Glutamatergic neuron (in vitro differentiated cells): ENCODE results near the gene MAN2A1. TPM values are rescaled to one million over a fixed set of nuclear protein-coding genes. Genes with fewer than 3 reads are reported as not detected.

ENCODE experiments used
- DNase-seq: peaks from one replicate; pipeline ENCODE4 v3.0.0; 2022
- H3K27ac Mint-ChIP-seq: one replicate; pipeline ENCODE4 v1.8.0; 2020; ENCODE audit warnings: mild to moderate bottlenecking, mixed read lengths, inconsistent platforms; ENCODE audit not compliant: unreplicated experiment
- H3K27me3 Mint-ChIP-seq: one replicate; pipeline ENCODE4 v1.8.0; 2020; ENCODE audit warnings: mild to moderate bottlenecking, moderate library complexity, mixed read lengths, inconsistent platforms; ENCODE audit not compliant: unreplicated experiment
- H3K36me3 Mint-ChIP-seq: one replicate; pipeline ENCODE4 v1.8.0; 2020; ENCODE audit warnings: mild to moderate bottlenecking, mixed read lengths, inconsistent platforms; ENCODE audit not compliant: unreplicated experiment
- H3K4me1 Mint-ChIP-seq: one replicate; pipeline ENCODE4 v1.8.0; 2020; ENCODE audit warnings: mild to moderate bottlenecking, low read depth, mixed read lengths, inconsistent platforms; ENCODE audit not compliant: unreplicated experiment
- H3K4me3 Mint-ChIP-seq: one replicate; pipeline ENCODE4 v1.8.0; 2020; ENCODE audit warnings: mild to moderate bottlenecking, mixed read lengths, inconsistent platforms; ENCODE audit not compliant: unreplicated experiment
- H3K9me3 Mint-ChIP-seq: one replicate; pipeline ENCODE4 v1.8.0; 2020; ENCODE audit warnings: mild to moderate bottlenecking, moderate library complexity, mixed read lengths, inconsistent platforms; ENCODE audit not compliant: unreplicated experiment
- total RNA-seq: library from RNA; stranded (reverse); fragmentation: NEBNext Ultra II Directional; extraction: Animal tissue kit (Norgen Biotek cat#: 25700); gene quantifications from one replicate; pipeline ENCODE4 v1.2.1, GENCODE V29; 2021; ENCODE audit not compliant: unreplicated experiment
- TF ChIP-seq, protein P1 (sequence below): fragments of 200-600 bp; sonication (generic); IDR thresholded peaks from one replicate; pipeline ENCODE4 v1.5.0; 2021; ENCODE audit not compliant: partially characterized antibody, unreplicated experiment

The MAN2A1 gene
- total RNA-seq, 1 donor from 2014 or later, result 90.8 TPM

DNA sequence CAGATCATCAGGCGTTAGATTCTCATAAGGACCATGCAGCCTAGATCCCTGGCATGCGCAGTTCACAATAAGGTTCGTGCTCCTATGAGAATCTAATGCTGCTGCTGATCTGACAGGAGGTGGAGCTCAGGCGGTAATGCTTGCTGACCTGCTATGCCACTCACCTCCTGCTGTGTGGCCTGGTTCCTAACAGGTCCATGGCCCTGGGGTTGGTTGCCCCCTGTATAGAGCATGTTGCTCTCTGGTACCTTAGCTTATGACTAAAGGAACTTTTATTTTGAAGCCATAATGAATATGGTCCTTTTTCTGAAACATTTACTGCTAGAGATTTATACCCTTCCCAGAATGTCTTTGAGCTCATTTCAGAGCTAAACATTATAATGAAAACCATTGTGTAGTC, 3.1 kb downstream of the MAN2A1 start:
- Mint-ChIP-seq H3K36me3 (no peaks in the 10 kb centered on the region), H3K4me3 (peak overlapping the region; percentile 92), H3K27ac (peak overlapping the region; percentile 67), H3K9me3 (peaks cover 16% of the 10 kb centered on the region), H3K27me3 (peaks cover 8% of the 10 kb centered on the region), H3K4me1 (peaks cover 55% of the 10 kb centered on the region)
- TF ChIP-seq, protein P1, sequence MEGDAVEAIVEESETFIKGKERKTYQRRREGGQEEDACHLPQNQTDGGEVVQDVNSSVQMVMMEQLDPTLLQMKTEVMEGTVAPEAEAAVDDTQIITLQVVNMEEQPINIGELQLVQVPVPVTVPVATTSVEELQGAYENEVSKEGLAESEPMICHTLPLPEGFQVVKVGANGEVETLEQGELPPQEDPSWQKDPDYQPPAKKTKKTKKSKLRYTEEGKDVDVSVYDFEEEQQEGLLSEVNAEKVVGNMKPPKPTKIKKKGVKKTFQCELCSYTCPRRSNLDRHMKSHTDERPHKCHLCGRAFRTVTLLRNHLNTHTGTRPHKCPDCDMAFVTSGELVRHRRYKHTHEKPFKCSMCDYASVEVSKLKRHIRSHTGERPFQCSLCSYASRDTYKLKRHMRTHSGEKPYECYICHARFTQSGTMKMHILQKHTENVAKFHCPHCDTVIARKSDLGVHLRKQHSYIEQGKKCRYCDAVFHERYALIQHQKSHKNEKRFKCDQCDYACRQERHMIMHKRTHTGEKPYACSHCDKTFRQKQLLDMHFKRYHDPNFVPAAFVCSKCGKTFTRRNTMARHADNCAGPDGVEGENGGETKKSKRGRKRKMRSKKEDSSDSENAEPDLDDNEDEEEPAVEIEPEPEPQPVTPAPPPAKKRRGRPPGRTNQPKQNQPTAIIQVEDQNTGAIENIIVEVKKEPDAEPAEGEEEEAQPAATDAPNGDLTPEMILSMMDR, result no peak
- peak; percentile 23 for DNase-seq

- Mint-ChIP-seq H3K27me3 (peaks cover 5% of the 10 kb centered on the region), H3K4me1 (peaks cover 51% of the 10 kb centered on the region), H3K27ac (peak overlapping the region; percentile 15), H3K9me3 (peaks cover 13% of the 10 kb centered on the region), H3K4me3 (peak overlapping the region; percentile 92), H3K36me3 (no peaks in the 10 kb centered on the region)
- TF ChIP-seq, protein P1, result no peak
- no peak for DNase-seq
Measured at GRCh38 chr5:109693535-109694400, 4.0 kb downstream of the MAN2A1 start.

GRCh38 chr5:109694451-109694891, 4.7 kb downstream of the MAN2A1 start:
- no peak overlapping the region for H3K27ac Mint-ChIP-seq
- H3K4me1 Mint-ChIP-seq, result peaks cover 56% of the 10 kb centered on the region
- TF ChIP-seq, protein P1, result no peak
- no peaks in the 10 kb centered on the region for H3K36me3 Mint-ChIP-seq
- peaks cover 12% of the 10 kb centered on the region for H3K9me3 Mint-ChIP-seq
- peak overlapping the region; percentile 92 for H3K4me3 Mint-ChIP-seq
- peaks cover 2% of the 10 kb centered on the region for H3K27me3 Mint-ChIP-seq
- DNase-seq, result no peak

- Mint-ChIP-seq H3K27ac (no peak overlapping the region), H3K36me3 (no peaks in the 10 kb centered on the region), H3K9me3 (peaks cover 12% of the 10 kb centered on the region), H3K4me1 (peaks cover 56% of the 10 kb centered on the region), H3K4me3 (peak overlapping the region; percentile 92), H3K27me3 (peaks cover 2% of the 10 kb centered on the region)
- no peak for DNase-seq
- TF ChIP-seq, protein P1, result no peak
Measured at GRCh38 chr5:109695005-109695926, 5.5 kb downstream of the MAN2A1 start.
